H1 (cell line): ENCODE measurements around the gene SBF1. TPM values are rescaled to one million over a fixed set of nuclear protein-coding genes. Genes with fewer than 3 reads are reported as not detected.

Experiments used
- CTCF ChIA-PET: fragments of 300-600 bp; sonication (Branson Sonifier 250); formaldehyde crosslinking; loops from one replicate; lab custom pipeline; 2021; ENCODE audit not compliant: partially characterized antibody; lab: Charles Lee
- POLR2A ChIA-PET: fragments of 300-600 bp; sonication (Branson Sonifier 250); formaldehyde crosslinking; loops from one replicate; lab custom pipeline; 2021; ENCODE audit warnings: inconsistent platforms; ENCODE audit not compliant: partially characterized antibody; lab: Charles Lee
- DNase-seq, 2 experiments: peaks; one replicate each; pipeline versions ENCODE4 v3.0.0 to v3.0.0-alpha.2; 2010 to 2022; ENCODE audit warnings: low spot score in 2 of 2, low read depth in 1 of 2, mixed read lengths in 1 of 2
- FAIRE-seq: peaks from 2 replicates; lab custom pipeline; 2011; peaks lifted over from hg19 to GRCh38; lab: Jason Lieb, UNC
- H2AFZ ChIP-seq: 2 replicates; pipeline ENCODE4 v1.8.1; 2012; ENCODE audit warnings: low read length, inconsistent platforms
- H2AK5ac ChIP-seq: 2 replicates; pipeline ENCODE4 v1.6.1; 2013; ENCODE audit warnings: low read depth, low read length
- H2BK120ac ChIP-seq: replicated peaks from 2 replicates; pipeline ENCODE3; 2013; ENCODE audit warnings: low read depth, low read length, inconsistent platforms
- H2BK12ac ChIP-seq: 2 replicates; pipeline ENCODE4 v1.6.1; 2013; ENCODE audit warnings: low read depth, low read length
- H2BK15ac ChIP-seq: 2 replicates; pipeline ENCODE4 v1.6.1; 2013; ENCODE audit warnings: low read length
- H2BK20ac ChIP-seq: 2 replicates; pipeline ENCODE4 v1.6.1; 2013; ENCODE audit warnings: low read length
- H2BK5ac ChIP-seq: 2 replicates; pipeline ENCODE4 v1.6.1; 2013; ENCODE audit warnings: low read depth, low read length
- H3K14ac ChIP-seq: 2 replicates; pipeline ENCODE4 v1.6.1; 2013; ENCODE audit warnings: inconsistent platforms; ENCODE audit not compliant: insufficient read length
- H3K18ac ChIP-seq: 2 replicates; pipeline ENCODE4 v1.6.1; 2013; ENCODE audit warnings: low read length; ENCODE audit errors: extremely low read depth
- H3K23ac ChIP-seq: 2 replicates; pipeline ENCODE4 v1.6.1; 2013; ENCODE audit warnings: inconsistent platforms; ENCODE audit not compliant: insufficient read length
- H3K23me2 ChIP-seq: 2 replicates; pipeline ENCODE4 v1.6.1; 2013; ENCODE audit warnings: low read depth, low read length
- H3K27ac ChIP-seq: 2 replicates; pipeline ENCODE4 v1.6.1; 2011; ENCODE audit warnings: low read depth, low read length, inconsistent platforms
- H3K27me3 ChIP-seq, 4 experiments: replicated peaks in 1 of 4; 1 replicate in 1 of 4; 2 replicates in 3 of 4; pipeline versions ENCODE4 v1.6.1 to v1.8.1; 2011 to 2013; ENCODE audit warnings: low read length in 3 of 4, mild to moderate bottlenecking in 3 of 4, inconsistent platforms in 2 of 4, mixed read lengths in 2 of 4, moderate library complexity in 1 of 4; ENCODE audit not compliant: control insufficient read depth in 3 of 4, insufficient read depth in 3 of 4; ENCODE audit errors: extremely low read depth in 1 of 4
- H3K36me3 ChIP-seq, 4 experiments: 2 replicates each; pipeline versions ENCODE4 v1.6.1 to v1.8.1; 2011 to 2013; ENCODE audit warnings: mild to moderate bottlenecking in 4 of 4, low read length in 3 of 4, moderate library complexity in 2 of 4, control low read depth in 1 of 4, inconsistent platforms in 1 of 4; ENCODE audit not compliant: insufficient read depth in 4 of 4, control insufficient read depth in 2 of 4
- H3K4ac ChIP-seq: replicated peaks from 2 replicates; pipeline ENCODE3; 2013; ENCODE audit warnings: low read length, low read depth, mixed read lengths, inconsistent platforms; ENCODE audit not compliant: insufficient read length
- H3K4me1 ChIP-seq, 4 experiments: replicated peaks in 1 of 4; 1 replicate in 1 of 4; 2 replicates in 3 of 4; pipeline versions ENCODE4 v1.6.1 to v1.8.1; 2011 to 2013; ENCODE audit warnings: low read length in 3 of 4, inconsistent platforms in 2 of 4, mixed read lengths in 1 of 4; ENCODE audit not compliant: insufficient read depth in 4 of 4, control insufficient read depth in 3 of 4
- H3K4me2 ChIP-seq, 2 experiments: 2 replicates each; pipeline versions ENCODE4 v1.6.1 to v1.8.1; 2011 to 2013; ENCODE audit warnings: low read depth in 2 of 2, low read length in 2 of 2, control low read depth in 1 of 2, inconsistent platforms in 1 of 2, mild to moderate bottlenecking in 1 of 2; ENCODE audit not compliant: insufficient read depth in 1 of 2
- H3K4me3 ChIP-seq, 4 experiments: fragments of 200-600, 300-600 bp in 1 of 4; sonication (generic), shearing (Covaris generic), sonication (Bioruptor Twin) in 1 of 4; 2 replicates each; pipeline versions ENCODE4 v1.5.1 to v1.8.1; 2011 to 2016; ENCODE audit warnings: low read length in 4 of 4, low read depth in 3 of 4, control low read depth in 2 of 4, inconsistent platforms in 2 of 4, mild to moderate bottlenecking in 2 of 4, mixed read lengths in 1 of 4, moderate library complexity in 1 of 4; ENCODE audit not compliant: insufficient read depth in 2 of 4; ENCODE audit errors: extremely low read depth in 1 of 4
- H3K56ac ChIP-seq: replicated peaks from 2 replicates; pipeline ENCODE3; 2013; ENCODE audit warnings: low read depth, mild to moderate bottlenecking, mixed read lengths, low read length, inconsistent platforms; ENCODE audit not compliant: insufficient read length
- H3K79me1 ChIP-seq: 2 replicates; pipeline ENCODE4 v1.6.1; 2013; ENCODE audit warnings: low read depth, low read length, control low read depth
- H3K79me2 ChIP-seq, 2 experiments: 2 replicates each; pipeline versions ENCODE4 v1.6.1 to v1.8.1; 2012 to 2013; ENCODE audit warnings: low read length in 2 of 2, mild to moderate bottlenecking in 2 of 2, inconsistent platforms in 1 of 2; ENCODE audit not compliant: insufficient read depth in 2 of 2, control insufficient read depth in 1 of 2
- H3K9ac ChIP-seq, 4 experiments: replicated peaks in 1 of 4; 1 replicate in 1 of 4; 2 replicates in 3 of 4; pipeline versions ENCODE4 v1.6.1 to v1.8.1; 2011 to 2013; ENCODE audit warnings: low read depth in 3 of 4, low read length in 3 of 4, control low read depth in 2 of 4, mild to moderate bottlenecking in 2 of 4, moderate library complexity in 2 of 4, inconsistent platforms in 1 of 4; ENCODE audit errors: extremely low read depth in 1 of 4
- H3K9me3 ChIP-seq, 2 experiments: 2 replicates each; pipeline versions ENCODE4 v1.6.1 to v1.8.1; 2012 to 2013; ENCODE audit warnings: mild to moderate bottlenecking in 2 of 2, moderate library complexity in 2 of 2, control low read depth in 1 of 2, inconsistent platforms in 1 of 2, low read depth in 1 of 2, low read length in 1 of 2, mixed read lengths in 1 of 2; ENCODE audit not compliant: insufficient read depth in 2 of 2
- H4K20me1 ChIP-seq, 2 experiments: replicated peaks in 1 of 2; 2 replicates each; pipeline versions ENCODE3 to v1.8.1; 2011 to 2013; ENCODE audit warnings: inconsistent platforms in 2 of 2, low read length in 2 of 2, mild to moderate bottlenecking in 1 of 2; ENCODE audit not compliant: insufficient read depth in 2 of 2, control insufficient read depth in 1 of 2
- H4K5ac ChIP-seq: 2 replicates; pipeline ENCODE4 v1.6.1; 2013; ENCODE audit warnings: low read length, low read depth, mixed read lengths, inconsistent platforms; ENCODE audit not compliant: insufficient read length
- H4K8ac ChIP-seq: 2 replicates; pipeline ENCODE4 v1.8.0; 2013; ENCODE audit warnings: mild to moderate bottlenecking, moderate library complexity, low read length, inconsistent platforms; ENCODE audit not compliant: insufficient read depth; ENCODE audit errors: extremely low read depth
- H4K91ac ChIP-seq: replicated peaks from 2 replicates; pipeline ENCODE3; 2013; ENCODE audit warnings: low read length, mixed read lengths, inconsistent platforms; ENCODE audit not compliant: insufficient read length
- BRCA1 ChIP-seq: IDR thresholded peaks from 2 replicates; pipeline ENCODE4 v1.6.1; 2012; ENCODE audit warnings: low read depth, low read length, improper control_type of control experiment
- CHD2 ChIP-seq: IDR thresholded peaks from 2 replicates; pipeline ENCODE4 v1.6.1; 2012; ENCODE audit warnings: low read length, improper control_type of control experiment
- CREB1 ChIP-seq: IDR thresholded peaks from 2 replicates; pipeline ENCODE4 v1.6.1; 2012; ENCODE audit warnings: inconsistent platforms
- EZH2 ChIP-seq: fragments of 200-600 bp; sonication (generic); IDR thresholded peaks from 2 replicates; pipeline ENCODE4 v1.7.1; 2012; ENCODE audit warnings: low read depth, mild to moderate bottlenecking, moderate library complexity, low read length, inconsistent platforms; ENCODE audit not compliant: severe bottlenecking
- HDAC2 ChIP-seq, 2 experiments: fragments of 300-600 bp in 1 of 2; sonication (generic) in 1 of 2; IDR thresholded peaks; 2 replicates each; pipeline ENCODE4 v1.6.1; 2011 to 2012; ENCODE audit warnings: low read depth in 2 of 2, low read length in 2 of 2, mild to moderate bottlenecking in 2 of 2, moderate library complexity in 2 of 2, borderline replicate concordance in 1 of 2, inconsistent platforms in 1 of 2
- JUN ChIP-seq: IDR thresholded peaks from 2 replicates; pipeline ENCODE4 v1.6.1; 2011; ENCODE audit warnings: low read depth, mild to moderate bottlenecking, improper control_type of control experiment, low read length
- KDM4A ChIP-seq: IDR thresholded peaks from one replicate; pipeline ENCODE4 v1.7.1; 2012; ENCODE audit warnings: low read depth, mild to moderate bottlenecking, moderate library complexity, low read length, inconsistent platforms; ENCODE audit not compliant: severe bottlenecking
- NRF1 ChIP-seq: IDR thresholded peaks from 2 replicates; pipeline ENCODE4 v1.6.1; 2011; ENCODE audit warnings: mild to moderate bottlenecking, low read depth, low read length, improper control_type of control experiment
- POLR2A ChIP-seq, 2 experiments: IDR thresholded peaks; 1 replicate in 1 of 2; 2 replicates in 1 of 2; pipeline ENCODE4 v1.6.1; 2011; ENCODE audit warnings: low read depth in 2 of 2, low read length in 2 of 2, mild to moderate bottlenecking in 2 of 2; ENCODE audit errors: control extremely low read depth in 1 of 2
- WGBS, 2 experiments: shearing (Covaris generic) in 1 of 2; methylation state at CpG; one replicate each; pipeline versions ENCODE4 v1.1.6 to v1.1.7; 2013 to 2015; ENCODE audit warnings: low lambda C conversion rate in 2 of 2, mixed read lengths in 2 of 2, inconsistent platforms in 1 of 2, low coverage in 1 of 2, missing lambda C conversion rate in 1 of 2; ENCODE audit not compliant: insufficient replicate concordance in 2 of 2, insufficient coverage in 1 of 2, insufficient read length in 1 of 2; ENCODE audit errors: extremely low coverage in 1 of 2, missing lambda C conversion rate in 1 of 2; 5-methylcytosine and 5-hydroxymethylcytosine counted together
- polyA plus RNA-seq, 7 experiments: library from polyadenylated mRNA; depleted of rRNA in 3 of 7; stranded (reverse) in 5 of 7; unstranded in 2 of 7; fragments of >200 nt in 5 of 7; fragments of 200-250 nt in 2 of 7; gene quantifications; 1 replicate in 5 of 7; 2 replicates in 1 of 7; 4 replicates in 1 of 7; pipeline versions ENCODE4 v1.2.1 to v1.2.3, GENCODE V29; 2011 to 2013; ENCODE audit warnings: missing spikeins in 2 of 7, mixed read lengths in 2 of 7
- total RNA-seq: library from RNA; stranded (reverse); fragmentation: NEBNext Ultra II Directional; extraction: Animal tissue kit (Norgen Biotek cat#: 25700); gene quantifications from 2 replicates; pipeline ENCODE4 v1.2.1, GENCODE V29; 2021
- TF ChIP-seq, protein P1 (sequence below), 3 experiments: IDR thresholded peaks; 1 replicate in 2 of 3; 2 replicates in 1 of 3; pipeline versions ENCODE4 v1.5.1 to v1.6.1; 2011; ENCODE audit warnings: low read length in 3 of 3, mild to moderate bottlenecking in 3 of 3, inconsistent platforms in 2 of 3, low read depth in 1 of 3, moderate library complexity in 1 of 3; ENCODE audit not compliant: insufficient read depth in 1 of 3; ENCODE audit errors: control extremely low read depth in 1 of 3

The SBF1 gene
- total and polyA plus RNA-seq, 2 of the 8 experiments (the other 6 are each of a cell fraction or from before 2014, with no cell fraction given): 29.1 to 71.5 TPM

- H3K79me1 ChIP-seq: peaks cover 8% of the 10 kb centered on the region; the same call in 1 of the 2 replicates
- peaks cover 8 to 14% of the 10 kb centered on the region in 2 experiments; a peak in 2 of 4 replicates for H3K79me2 ChIP-seq
- H2BK5ac ChIP-seq: no peak overlapping the region
- no peak overlapping the region for H2BK20ac ChIP-seq
- no peak overlapping the region for H3K4me2 ChIP-seq
- ChIA-PET CTCF (interaction anchor here (0.9 kb wide), 1 partner anchor 47 kb away, joined by 3 read pairs; no protein-coding TSS in a partner anchor), POLR2A (interaction anchor here (0.8 to 1.3 kb wide), 3 partner anchors 9 to 12 kb away, joined by 3 to 8 read pairs (median 3); partner anchors contain the start of genes LMF2 and NCAPH2)
- H3K4me1 ChIP-seq: no peaks in the 10 kb centered on the region
- H3K9ac ChIP-seq: no peak overlapping the region
- H3K36me3 ChIP-seq: peaks cover 4 to 25% (median 19%) of the 10 kb centered on the region in 4 experiments; a peak in 7 of 8 replicates
- peaks cover 6 to 16% of the 10 kb centered on the region in 2 experiments for H4K20me1 ChIP-seq
- H2BK15ac ChIP-seq: no peak overlapping the region
- no peak overlapping the region for H3K4ac ChIP-seq
- H4K91ac ChIP-seq: no peak overlapping the region
- H4K5ac ChIP-seq: no peak overlapping the region
- no peak overlapping the region for H3K27ac ChIP-seq
- H3K56ac ChIP-seq: no peak overlapping the region
- DNase-seq (no peak), FAIRE-seq (no peak)
- WGBS, 2 experiments: 90% methylated on average over 8 of the region's 8 CpGs; no CpG with 5 or more reads in 1 of the 2 experiments
- H2AK5ac ChIP-seq: no peak overlapping the region
- H3K23ac ChIP-seq: no peak overlapping the region
- no peak overlapping the region for H2BK120ac ChIP-seq
- no peak overlapping the region for H3K18ac ChIP-seq
- H3K9me3 ChIP-seq: no peaks in the 10 kb centered on the region
- H2AFZ ChIP-seq: no peak overlapping the region
- H3K23me2 ChIP-seq: no peaks in the 10 kb centered on the region
- no peak overlapping the region for H3K14ac ChIP-seq
- no peaks in the 10 kb centered on the region for H3K27me3 ChIP-seq
- no peak overlapping the region for H2BK12ac ChIP-seq
- no peak overlapping the region for H3K4me3 ChIP-seq
- H4K8ac ChIP-seq: no peak overlapping the region
- TF ChIP-seq NRF1 (no peak), CHD2 (no peak), CREB1 (no peak), BRCA1 (no peak), KDM4A (no peak), POLR2A (IDR thresholded peaks at IDR 0.05; ENCODE audit: control extremely low read depth in 1 of 2, low read depth in 2 of 2, low read length in 2 of 2) (no peak), HDAC2 (IDR thresholded peaks at IDR 0.05; ENCODE audit: borderline replicate concordance in 1 of 2, low read depth in 2 of 2, low read length in 2 of 2) (no peak), JUN (no peak), EZH2 (no peak)
- TF ChIP-seq, protein P1, sequence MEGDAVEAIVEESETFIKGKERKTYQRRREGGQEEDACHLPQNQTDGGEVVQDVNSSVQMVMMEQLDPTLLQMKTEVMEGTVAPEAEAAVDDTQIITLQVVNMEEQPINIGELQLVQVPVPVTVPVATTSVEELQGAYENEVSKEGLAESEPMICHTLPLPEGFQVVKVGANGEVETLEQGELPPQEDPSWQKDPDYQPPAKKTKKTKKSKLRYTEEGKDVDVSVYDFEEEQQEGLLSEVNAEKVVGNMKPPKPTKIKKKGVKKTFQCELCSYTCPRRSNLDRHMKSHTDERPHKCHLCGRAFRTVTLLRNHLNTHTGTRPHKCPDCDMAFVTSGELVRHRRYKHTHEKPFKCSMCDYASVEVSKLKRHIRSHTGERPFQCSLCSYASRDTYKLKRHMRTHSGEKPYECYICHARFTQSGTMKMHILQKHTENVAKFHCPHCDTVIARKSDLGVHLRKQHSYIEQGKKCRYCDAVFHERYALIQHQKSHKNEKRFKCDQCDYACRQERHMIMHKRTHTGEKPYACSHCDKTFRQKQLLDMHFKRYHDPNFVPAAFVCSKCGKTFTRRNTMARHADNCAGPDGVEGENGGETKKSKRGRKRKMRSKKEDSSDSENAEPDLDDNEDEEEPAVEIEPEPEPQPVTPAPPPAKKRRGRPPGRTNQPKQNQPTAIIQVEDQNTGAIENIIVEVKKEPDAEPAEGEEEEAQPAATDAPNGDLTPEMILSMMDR (IDR thresholded peaks at IDR 0.05; ENCODE audit: control extremely low read depth in 1 of 3, insufficient read depth in 1 of 3, low read depth in 1 of 3, low read length in 3 of 3): no peak
Measured at GRCh38 chr22:50519151-50519550, 44.3 kb upstream of the SBF1 start.
